Mesenteric fat pad (tissue), 1 donor: ENCODE results near the gene PFDN1. TPM values are rescaled to one million over a fixed set of nuclear protein-coding genes. Genes with fewer than 3 reads are reported as not detected.
A peak's percentile ranks its signal among the peaks of the same experiment; 100 is the strongest.

ENCODE experiments used
- DNase-seq: peaks from one replicate; pipeline ENCODE4 v3.0.0-alpha.2; 2020; ENCODE audit warnings: low spot score
- total RNA-seq: library from RNA; stranded (reverse); fragmentation: NEBNext Ultra II Directional; extraction: Animal tissue kit (Norgen Biotek cat#: 25700); gene quantifications from one replicate; pipeline ENCODE4 v1.2.1, GENCODE V29; 2021
- donor health status: DM: yes; HTN: yes; CAD: no.

The PFDN1 gene
- total RNA-seq, 1 donor from 2014 or later = 49.8 TPM

DNA sequence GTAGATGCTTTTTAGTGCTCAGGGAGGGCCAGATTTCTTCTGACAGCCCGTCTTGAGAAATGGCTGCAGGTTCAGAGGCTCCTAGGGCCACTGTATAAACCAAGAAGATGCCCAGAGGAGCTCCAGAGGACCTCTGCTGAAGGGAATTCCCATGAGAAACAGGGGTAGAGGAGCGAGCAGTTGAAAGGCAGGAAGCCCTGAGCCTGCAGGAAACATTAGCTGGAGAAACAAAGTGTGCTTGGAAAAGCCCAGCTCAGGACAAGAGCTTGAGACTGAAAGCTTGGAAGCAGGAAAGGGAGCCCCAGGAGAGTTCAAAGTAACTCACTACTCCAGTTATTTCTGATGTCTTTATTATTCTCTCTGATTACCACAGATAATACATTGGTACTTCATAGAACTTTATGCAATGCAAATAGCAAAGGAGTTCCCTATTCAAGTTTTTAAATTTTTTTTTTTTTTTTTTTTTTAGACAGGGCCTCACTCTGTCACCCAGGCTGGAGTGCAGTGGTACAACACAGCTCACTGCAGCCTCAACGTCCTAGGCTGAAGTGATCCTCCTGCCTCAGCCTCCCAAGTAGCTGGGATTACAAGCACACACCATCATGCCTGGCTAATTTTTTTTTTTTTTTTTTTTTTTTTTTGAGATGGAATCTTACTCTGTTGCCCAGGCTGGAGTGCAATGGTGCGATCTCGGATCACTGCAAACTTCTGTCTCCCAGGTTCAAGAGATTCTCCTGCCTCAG lies 27.0 kb upstream of the PFDN1 start:
- DNase-seq = no peak

DNA sequence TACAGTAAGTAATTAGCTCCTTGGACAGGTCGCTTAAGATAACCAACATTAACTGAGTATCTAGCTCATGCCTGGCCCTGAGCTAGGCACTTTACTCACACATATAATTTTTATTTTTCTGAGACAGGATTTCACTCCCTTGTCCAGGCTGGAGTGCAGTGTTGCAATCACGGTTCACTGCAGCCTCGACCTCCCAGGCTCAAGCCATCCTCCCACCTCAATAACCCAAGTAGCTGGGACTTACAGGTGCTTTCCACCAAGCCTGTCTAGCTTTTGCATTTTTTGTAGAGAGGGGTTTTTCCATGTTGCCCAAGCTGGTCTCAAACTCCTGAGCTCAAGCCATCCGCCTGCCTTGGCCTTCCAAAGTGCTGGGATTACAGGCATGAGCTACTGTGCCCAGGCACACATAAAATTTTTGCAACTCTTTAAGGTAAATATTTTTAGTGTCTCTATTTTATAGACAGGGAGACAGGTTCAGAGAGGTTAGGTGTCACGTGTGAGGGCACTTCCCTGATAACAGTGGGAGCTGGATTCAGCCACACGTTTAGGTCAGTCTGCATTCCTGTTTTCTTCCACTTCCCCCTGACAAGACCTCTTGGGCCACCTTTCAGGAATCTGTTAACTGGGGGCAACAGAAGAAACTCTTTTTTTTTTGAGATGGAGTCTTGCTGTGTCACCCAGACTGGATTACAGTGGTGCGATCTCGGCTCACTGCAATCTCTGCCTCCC lies 25.3 kb upstream of the PFDN1 start:
- no peak for DNase-seq

DNA sequence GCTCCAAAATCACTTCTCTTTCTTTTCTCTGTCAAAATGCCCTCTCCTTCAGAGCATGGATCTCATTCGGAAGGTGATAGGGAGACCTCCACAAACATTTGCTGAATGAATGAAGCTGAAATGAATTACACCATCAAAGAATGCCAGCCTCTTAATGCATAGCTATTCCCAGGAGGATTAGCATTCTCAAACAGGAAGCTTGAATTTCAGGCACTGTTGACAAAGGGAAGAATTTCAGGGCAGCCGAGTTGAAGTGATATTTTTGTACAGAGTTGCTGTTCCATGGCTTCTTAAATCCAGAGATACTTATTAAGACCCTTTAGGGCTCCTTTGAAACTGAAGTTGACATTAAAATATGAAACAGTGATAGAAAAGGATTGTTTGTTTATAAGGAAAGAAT lies 24.7 kb upstream of the PFDN1 start:
- no peak for DNase-seq

DNA sequence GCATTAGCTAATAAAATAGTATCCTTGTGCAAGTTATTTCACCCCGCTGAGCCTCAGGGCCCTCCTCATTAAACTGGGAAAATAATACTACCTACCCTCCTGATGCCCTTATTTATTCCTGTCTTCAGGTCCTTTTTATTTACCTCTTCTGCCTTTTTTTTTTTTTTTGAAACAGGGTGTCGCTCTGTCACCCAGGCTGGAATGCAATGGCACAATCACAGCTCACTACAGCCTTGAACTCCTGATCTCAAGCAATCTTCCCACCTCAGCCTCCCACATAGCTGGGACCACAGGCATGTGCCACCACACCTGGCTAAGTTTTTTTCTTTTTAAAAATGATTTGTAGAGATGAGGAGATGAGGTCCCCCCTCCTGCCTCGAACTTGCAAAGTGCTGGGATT lies 22.6 kb upstream of the PFDN1 start:
- DNase-seq = no peak

DNA sequence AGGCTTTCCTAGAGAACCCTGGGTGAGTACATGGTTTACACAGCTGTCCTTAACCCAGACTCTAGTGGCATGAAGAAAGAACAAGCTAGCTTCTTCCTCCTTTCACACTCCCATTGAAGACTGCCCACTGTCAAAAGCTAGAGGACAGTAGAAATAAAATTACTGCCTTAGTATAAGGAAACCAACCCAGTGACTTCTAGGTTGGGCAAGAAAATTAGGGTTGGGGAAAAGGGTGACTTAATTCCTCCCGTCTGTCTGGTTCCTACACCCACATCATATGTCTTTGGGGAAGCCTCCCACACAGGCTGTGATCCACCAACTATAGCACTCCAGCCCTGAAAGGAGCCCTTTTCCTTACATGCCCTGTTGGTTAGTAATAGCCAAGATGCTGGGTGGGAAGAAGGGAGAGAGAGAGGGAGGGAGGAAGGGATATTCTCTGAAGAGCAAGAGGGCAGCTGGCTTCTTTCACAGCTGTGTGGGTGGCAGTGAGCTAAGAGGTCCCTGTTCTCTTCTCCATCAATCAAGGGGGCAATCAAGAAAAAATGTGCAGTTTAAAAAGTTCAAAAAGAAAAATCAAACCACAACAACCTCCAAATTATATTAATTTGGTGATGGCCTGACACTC lies 21.8 kb upstream of the PFDN1 start:
- DNase-seq = peak; percentile 68

DNA sequence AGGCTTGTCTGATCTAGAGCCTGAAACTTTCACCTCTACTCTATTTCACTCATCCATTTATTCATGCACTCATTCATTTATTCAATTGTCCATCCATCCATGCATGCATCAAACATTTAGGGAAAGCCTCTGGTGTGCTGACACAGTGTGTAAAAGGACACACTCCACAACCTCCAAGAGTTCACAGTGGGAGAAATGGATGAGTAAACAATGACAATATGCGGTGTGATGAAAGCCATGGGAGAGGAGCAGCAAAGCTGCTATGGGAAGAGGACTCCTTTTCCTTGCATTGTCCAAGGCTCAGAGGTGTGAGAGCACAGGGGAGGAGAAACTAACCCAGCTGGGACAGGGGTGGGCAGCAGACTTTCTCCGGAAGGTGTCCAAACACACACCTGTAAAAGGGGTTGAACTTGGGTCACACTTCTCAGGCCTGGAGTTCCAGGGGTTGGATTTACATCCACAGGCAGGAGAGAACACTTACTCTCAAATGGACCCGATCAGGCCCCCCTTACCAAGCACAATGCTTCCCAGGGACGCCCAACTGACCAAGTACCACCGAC lies 21.2 kb upstream of the PFDN1 start:
- peak; percentile 64 for DNase-seq

DNA sequence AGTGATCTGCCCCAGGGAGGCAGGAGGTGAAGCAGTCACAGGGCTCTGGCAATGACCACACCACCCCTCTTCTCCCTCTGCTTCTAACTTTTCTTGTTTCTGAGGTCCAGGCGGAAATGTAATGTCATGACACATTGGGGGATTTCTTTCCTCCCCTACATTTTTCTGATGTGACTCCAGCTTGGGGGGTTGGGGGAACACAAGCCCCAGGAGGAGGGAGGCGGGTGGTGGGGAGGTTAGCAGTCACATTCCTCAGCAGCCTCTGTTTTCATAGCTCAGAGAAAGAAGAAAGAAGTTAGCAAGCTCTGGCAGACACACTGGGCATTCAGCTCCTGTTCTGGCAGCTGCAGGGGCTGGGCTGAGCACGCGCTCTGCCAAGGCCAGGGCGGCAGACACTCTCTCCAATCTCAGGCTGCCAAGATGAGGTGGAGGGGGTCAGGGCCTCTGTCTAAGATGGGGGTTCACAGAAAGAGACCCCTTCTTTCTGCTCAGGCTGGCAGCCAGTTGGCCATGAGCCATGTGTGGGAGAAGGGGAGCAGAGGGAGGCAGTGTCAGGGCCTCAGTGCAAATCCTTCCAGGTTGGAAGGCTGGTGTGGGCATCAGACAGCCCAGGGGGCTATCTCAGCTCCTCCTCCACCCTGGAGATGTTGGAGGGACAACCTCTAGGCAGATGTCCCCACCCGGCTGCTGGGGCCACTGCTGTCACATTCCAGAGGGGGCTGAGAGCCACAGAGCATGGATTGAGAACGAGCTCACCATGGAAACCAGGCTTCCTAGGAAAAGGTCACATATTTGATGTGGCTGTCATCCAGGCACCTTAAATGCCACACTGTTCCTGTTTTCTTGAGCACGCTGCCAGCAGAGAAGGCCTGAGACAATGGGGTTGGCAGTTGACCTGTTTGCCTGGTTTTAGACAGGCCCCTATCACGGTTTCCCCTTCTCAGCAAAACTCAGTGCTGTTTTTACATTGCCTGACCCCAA lies 20.1 kb upstream of the PFDN1 start:
- DNase-seq = peak; percentile 81

DNA sequence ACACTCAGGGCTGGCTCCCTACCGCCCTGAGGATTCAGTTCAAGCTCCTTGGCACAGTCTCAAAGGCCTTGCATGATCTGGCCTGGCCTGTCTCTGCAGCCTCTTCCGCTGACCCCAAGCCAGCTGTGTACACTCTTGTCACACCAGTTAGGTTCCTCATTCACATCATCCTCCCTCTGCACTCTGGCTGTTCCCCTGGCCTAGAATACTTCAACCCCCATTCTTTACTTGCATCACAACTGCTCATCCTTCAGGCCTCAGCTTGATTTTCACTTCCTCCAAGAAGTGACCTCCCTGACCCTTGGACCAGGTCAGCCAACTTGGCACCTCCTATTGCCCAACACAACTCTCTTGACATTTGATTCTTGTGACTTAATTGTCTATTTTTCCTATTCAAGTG lies 18.9 kb upstream of the PFDN1 start:
- DNase-seq = peak; percentile 68

DNA sequence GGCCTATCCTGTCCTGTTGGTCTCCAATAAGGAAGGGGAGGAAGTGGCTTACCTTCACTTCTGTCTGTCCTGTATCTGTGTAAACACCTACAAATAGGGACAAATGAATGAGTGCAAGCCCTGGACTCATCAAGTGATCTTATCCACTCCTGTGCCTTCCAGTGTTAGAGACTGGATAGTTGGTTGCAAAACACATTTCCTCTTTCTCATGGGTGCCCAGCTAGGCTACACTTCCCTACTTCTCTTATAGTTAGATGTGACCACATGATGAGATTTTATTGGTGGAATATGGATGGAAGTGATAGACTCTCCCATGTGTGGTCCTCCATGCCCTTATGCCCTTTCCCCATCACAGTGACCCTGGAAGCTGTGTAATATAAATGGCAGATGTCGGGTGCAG lies 16.9 kb upstream of the PFDN1 start:
- DNase-seq = no peak

DNA sequence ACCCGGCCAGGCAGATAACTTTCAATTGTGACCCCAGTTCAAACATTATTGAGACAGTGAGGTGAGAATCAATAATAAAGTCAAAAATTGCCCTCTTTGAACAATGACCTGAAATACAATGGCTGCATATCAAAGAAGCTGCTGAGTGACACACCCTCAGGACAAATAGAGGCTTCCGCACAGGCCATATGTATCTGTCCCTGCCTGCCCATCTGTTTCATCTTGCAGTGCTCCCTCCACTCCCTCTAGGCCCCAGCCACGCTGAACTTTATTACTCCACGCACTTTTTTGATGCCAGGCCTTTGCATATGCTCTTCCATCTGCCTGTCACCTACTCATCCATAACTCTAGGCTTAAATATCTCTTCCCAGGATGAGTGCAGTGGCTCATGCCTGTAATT lies 15.9 kb upstream of the PFDN1 start:
- peak; percentile 33 for DNase-seq

DNA sequence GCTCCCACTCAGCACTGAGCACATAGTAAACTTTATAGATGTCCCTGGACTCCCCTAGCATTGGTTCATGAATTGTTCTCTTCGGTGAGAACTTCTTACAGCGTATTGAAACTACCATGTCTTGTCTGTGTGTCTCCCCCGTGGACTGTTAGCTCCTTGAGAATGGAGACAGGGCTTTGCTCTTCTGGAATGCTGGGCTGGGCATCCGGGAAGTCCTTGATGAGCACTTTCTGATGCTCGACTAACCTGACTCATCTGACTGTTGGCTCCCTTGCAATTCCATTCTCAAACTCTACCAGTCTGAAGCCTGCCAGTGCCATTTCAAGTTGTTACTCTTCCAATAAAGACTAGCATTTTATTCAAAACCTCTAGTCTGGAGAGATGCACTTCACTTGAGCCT lies 15.0 kb upstream of the PFDN1 start:
- peak; percentile 39 for DNase-seq

DNA sequence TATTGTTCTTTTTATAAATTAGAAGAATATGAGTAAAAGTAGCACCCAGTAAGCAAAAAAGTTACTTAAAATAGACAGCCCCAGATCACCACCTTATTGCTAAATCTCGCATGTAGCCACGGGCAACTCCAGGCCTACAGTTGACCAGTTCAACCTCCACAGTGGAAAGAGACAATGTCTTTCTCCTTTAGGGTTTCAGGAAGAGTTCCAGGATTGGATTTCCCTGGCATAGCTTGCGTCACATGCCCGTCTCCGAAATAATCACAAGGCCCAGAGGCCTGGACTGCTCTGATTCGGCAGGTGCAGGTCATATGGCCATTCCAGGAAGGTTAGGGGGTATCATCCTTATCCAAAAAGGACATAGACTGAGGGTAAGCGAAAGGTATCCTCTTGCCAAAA lies 9.9 kb upstream of the PFDN1 start:
- DNase-seq = peak; percentile 55

DNA sequence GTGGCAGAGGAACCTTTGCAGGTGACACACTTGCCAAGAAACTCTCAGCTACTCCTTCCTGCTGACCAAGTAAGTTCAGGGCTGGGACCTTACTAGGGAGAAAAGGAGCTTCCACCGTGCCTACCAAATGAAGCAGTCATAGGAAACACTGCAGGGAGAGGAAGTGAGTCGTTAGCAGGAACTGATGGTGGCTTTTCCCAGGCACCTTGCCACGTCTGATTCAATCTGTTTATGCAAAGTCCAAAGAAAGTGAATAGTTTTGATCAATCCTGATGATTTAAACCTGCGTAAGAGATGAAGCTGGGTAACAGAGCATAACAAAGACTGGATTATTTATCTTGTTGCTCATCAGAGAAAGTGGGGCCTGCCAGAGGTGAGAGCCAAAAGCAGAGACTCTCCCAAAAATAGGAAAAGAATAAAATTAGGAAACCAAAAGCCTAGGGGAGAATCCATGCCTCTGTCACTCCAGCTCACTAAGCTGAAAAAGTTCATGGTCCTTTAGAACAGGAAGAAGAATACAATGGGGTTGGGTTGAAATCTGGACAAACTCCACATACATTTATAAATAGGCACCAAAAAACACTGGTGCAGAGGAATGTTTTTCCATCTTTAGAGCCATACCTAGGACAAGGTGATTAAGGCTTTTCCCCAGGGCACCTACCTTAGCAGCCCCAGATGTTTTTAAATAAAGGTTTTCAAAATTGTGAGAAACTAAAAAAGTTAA lies 9.3 kb upstream of the PFDN1 start:
- DNase-seq = no peak

DNA sequence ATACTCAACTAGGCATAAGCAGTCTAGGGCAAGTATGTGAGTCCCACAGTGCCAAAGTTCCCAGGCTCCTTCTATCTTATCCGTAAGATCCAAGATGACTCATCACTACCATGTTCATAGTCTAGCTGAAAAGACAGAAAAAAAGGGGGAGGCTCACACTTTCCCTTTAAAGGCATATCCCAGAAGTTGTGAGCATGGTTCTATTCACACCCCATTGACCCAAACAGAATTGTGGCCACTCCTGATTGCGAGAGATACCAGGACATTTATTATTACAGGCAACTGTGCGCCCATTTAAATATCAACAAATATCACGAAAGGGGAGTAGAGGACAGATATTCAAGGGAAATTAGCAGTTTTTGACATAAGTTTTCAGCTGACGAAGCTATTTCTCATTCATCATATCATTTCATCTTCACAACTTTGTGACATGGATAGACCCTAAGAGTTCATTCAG lies 8.1 kb upstream of the PFDN1 start:
- DNase-seq = no peak

DNA sequence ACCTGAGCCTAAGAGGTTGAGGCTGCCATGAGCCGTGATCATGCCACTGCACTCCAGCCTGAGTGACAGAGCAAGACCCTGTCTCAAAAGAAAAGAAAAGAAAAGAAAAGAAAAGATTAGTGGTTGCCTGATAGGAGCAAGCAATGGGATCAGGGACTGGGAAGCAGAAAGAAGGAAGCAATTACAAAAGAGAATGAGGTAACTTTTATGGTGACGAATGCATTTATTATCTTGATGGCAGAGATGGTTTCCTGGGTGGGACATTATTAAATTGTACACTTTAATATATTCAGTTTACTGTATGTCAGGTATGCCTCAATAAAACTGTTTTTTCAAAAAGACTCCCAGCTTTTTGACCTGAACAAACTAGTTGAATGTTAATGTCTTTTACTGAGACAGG lies 7.5 kb upstream of the PFDN1 start:
- no peak for DNase-seq

DNA sequence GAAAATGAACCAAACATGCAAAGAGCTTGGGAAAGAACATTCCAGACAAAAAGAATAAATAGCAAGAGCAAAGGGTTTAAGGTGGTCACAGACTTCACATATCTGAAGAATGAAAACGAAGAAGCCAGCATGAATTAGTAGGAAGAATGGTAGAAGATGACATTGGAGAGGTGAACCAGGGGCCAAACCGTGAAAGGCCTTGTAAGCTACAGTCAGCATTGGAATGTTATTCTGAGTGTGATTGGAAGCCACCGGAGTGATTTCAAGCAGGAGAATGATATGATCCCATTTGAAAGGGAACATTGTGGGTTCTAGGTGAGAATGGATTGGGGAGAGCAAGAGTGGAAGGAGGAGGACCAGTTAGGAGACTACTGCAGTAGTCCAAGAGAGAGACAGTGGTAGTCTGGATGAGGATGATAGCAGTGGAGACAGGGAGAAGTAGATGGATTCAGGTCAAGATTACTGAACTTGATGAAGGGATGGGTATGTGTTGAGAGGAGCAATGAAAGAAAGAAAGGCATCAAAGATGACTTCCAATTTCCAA lies 6.9 kb upstream of the PFDN1 start:
- no peak for DNase-seq

DNA sequence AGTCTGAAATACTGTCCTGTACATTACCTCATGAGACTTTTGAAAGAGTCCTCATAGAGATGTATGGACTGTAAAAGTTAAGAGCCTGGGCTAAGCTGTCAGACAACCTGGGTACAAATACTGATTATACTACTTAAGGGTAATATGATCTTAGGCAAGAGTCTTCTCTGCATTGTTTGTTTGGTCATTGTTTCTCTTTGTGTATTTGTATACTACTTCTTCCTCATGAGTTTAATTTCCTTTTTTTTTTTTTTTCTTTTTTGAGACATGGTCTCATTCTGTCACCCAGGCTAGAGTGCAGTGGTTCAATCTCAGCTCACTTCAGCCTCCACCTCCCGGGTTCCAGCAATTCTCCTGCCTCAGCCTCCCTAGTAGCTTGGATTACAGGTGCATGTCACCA lies 2.6 kb upstream of the PFDN1 start:
- no peak for DNase-seq

DNA sequence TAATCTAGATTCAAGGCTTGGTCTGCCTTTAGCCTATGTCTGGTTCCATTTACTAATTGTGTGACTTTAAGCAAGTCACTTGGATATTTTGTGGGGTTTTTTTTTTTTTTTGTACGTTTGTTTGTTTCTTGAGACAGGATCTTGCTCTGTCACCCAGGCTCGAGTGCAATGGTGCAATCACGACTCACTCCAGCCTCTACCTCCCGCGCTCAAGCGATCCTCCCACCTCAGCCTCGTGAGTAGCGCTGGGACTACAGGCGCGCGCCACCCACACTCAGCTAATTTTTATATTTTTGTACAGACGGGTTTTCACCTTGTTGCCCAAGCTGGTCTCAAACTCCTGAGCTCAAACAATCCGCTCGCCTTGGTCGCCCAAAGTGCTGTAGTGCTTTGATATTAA lies 1.1 kb upstream of the PFDN1 start:
- DNase-seq = no peak

DNA sequence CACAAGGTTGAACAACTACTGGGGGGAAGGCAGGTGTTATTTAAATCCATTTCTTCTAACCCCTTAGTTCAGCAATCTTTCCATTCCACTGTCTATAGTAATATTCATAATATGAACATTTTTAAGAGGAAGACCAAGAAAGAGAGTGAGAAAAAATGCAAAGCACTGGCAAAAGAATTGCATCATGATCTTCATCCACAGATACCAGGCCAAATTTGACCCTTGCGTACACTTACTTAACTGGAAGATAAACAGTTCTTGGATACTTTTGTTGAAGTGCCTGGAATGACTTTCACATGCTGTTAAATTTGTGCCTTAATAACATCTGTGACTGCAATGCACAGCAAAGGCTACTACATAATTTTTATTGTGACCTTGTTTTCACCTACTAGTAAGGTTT lies 1.8 kb downstream of the PFDN1 start:
- DNase-seq = no peak

DNA sequence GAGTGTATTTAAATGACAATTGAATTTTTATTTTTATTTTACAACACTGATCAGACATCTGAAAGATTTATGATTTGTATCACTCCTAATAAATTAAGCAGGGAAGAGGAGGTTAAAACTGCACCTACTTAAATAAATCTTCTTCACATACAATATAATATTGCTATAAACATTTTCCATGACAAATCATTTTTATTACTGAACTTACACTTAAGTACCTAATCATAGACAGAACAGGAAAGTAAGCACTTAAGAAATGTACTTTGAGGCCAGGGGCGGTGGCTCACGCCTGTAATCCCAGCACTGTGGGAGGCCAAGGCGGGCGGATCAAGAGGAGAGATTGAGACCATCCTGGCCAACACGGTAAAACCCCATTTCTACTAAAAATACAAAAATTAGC lies 3.8 kb downstream of the PFDN1 start:
- no peak for DNase-seq
